Gastrocnemius medialis (tissue), 4 donors: ENCODE data around the gene SECISBP2. TPM values are rescaled to one million over a fixed set of nuclear protein-coding genes. Genes with fewer than 3 reads are reported as not detected.

Source experiments
- ATAC-seq, 2 donors: fragments of 150-250 bp; one replicate each; pipeline ENCODE4 v1.9.1; 2016
- DNase-seq, 2 donors: peaks; one replicate each; pipeline ENCODE4 v3.0.0-alpha.2; 2019
- H3K27ac ChIP-seq, 4 donors: fragments of 200-600 bp; sonication (generic); 1 replicate in 1 of 4; 2 replicates in 3 of 4; pipeline ENCODE4 v1.5.1; 2016 to 2018; ENCODE audit warnings: mild to moderate bottlenecking in 2 of 4, moderate library complexity in 1 of 4
- H3K27me3 ChIP-seq, 3 donors: fragments of 200-600 bp; sonication (generic) in 2 of 3; 1 replicate in 1 of 3; 2 replicates in 2 of 3; pipeline versions ENCODE4 v1.5.1 to v1.6.0; 2016 to 2019; ENCODE audit warnings: mild to moderate bottlenecking in 1 of 3, moderate library complexity in 1 of 3
- H3K36me3 ChIP-seq, 2 donors: fragments of 200-600 bp; sonication (generic) in 1 of 2; one replicate each; pipeline ENCODE4 v1.5.1; 2017 to 2018
- H3K4me1 ChIP-seq, 2 donors: fragments of 200-600 bp; sonication (generic) in 1 of 2; one replicate each; pipeline ENCODE4 v1.5.1; 2016 to 2017; ENCODE audit warnings: mild to moderate bottlenecking in 2 of 2
- H3K4me3 ChIP-seq, 4 donors: fragments of 200-600 bp; sonication (generic) in 3 of 4; 1 replicate in 1 of 4; 2 replicates in 3 of 4; pipeline ENCODE4 v1.5.1; 2016 to 2019; ENCODE audit warnings: mild to moderate bottlenecking in 2 of 4
- H3K9me3 ChIP-seq, 3 donors: fragments of 200-600 bp; sonication (generic) in 2 of 3; 1 replicate in 1 of 3; 2 replicates in 2 of 3; pipeline ENCODE4 v1.5.1; 2016 to 2019
- CTCF ChIP-seq, 5 experiments: fragments of 450-650 bp in 3 of 5; fragments of 200-600 bp in 2 of 5; sonication (generic) in 2 of 5; IDR thresholded peaks in 4 of 5; conservative IDR thresholded peaks in 1 of 5; 1 replicate in 4 of 5; 2 replicates in 1 of 5; pipeline ENCODE4 v1.5.1; 2016 to 2019; ENCODE audit warnings: antibody characterized with exemption in 5 of 5, mild to moderate bottlenecking in 3 of 5, moderate library complexity in 3 of 5
- POLR2A ChIP-seq, 2 donors: fragments of 450-650 bp; IDR thresholded peaks; one replicate each; pipeline ENCODE4 v1.6.1; 2017; ENCODE audit warnings: antibody characterized with exemption in 2 of 2, mild to moderate bottlenecking in 2 of 2, moderate library complexity in 2 of 2
- in situ Hi-C, 4 donors: fragments of 200-750 bp; cut with MboI; loops; one replicate each; pipeline versions ENCODE4 v1.15.0 to v1.8.0; 2017; ENCODE audit warnings: low sequenced_read_pairs in 4 of 4
- intact Hi-C: fragments of 100-400 bp; cut with DNase I; formaldehyde crosslinking; loops from one replicate; pipeline ENCODE4 v1.15.1; 2023; ENCODE audit warnings: low total_unique reads
- total RNA-seq, 4 donors: library from RNA; depleted of rRNA; stranded (reverse); fragments of >200 nt; gene quantifications; one replicate each; pipeline versions ENCODE4 v1.1.0 to v1.2.3, GENCODE V29; 2016

SECISBP2 gene
- total RNA-seq, 4 donors from 2014 or later: 40.2 to 70.8 (median 54.9) TPM

GRCh38 chr9:89346696-89347095 lies 28.4 kb downstream of the SECISBP2 start:
- TF ChIP-seq CTCF (IDR thresholded peaks at IDR 0.05 in 4 of 5, conservative IDR thresholded peaks at IDR 0.05 in 1 of 5) (no peak), POLR2A (IDR thresholded peaks at IDR 0.05) (no peak)
- in situ Hi-C loops (no loop called here), intact Hi-C loops (no loop called here)
- Histone ChIP-seq H3K36me3 (peaks cover 6 to 92% of the 10 kb centered on the region in 2 donors), H3K4me3 (no peak overlapping the region), H3K4me1 (peaks cover 4 to 6% of the 10 kb centered on the region in 2 donors), H3K27ac (no peak overlapping the region), H3K9me3 (no peaks in the 10 kb centered on the region), H3K27me3 (no peaks in the 10 kb centered on the region)
- DNase-seq: no peak
- ATAC-seq: no peak

GRCh38 chr9:89347651-89348050 lies 29.4 kb downstream of the SECISBP2 start:
- H3K4me3 ChIP-seq: no peak overlapping the region
- peaks cover 6 to 90% of the 10 kb centered on the region in 2 donors for H3K36me3 ChIP-seq
- ATAC-seq: no peak
- no peak overlapping the region for H3K27ac ChIP-seq
- in situ Hi-C loops (no loop called here), intact Hi-C loops (no loop called here)
- H3K4me1 ChIP-seq: peaks cover 13 to 16% of the 10 kb centered on the region in 2 donors
- H3K9me3 ChIP-seq: no peaks in the 10 kb centered on the region
- H3K27me3 ChIP-seq: no peaks in the 10 kb centered on the region
- no peak for TF ChIP-seq POLR2A (IDR thresholded peaks at IDR 0.05)
- DNase-seq: no peak

DNA sequence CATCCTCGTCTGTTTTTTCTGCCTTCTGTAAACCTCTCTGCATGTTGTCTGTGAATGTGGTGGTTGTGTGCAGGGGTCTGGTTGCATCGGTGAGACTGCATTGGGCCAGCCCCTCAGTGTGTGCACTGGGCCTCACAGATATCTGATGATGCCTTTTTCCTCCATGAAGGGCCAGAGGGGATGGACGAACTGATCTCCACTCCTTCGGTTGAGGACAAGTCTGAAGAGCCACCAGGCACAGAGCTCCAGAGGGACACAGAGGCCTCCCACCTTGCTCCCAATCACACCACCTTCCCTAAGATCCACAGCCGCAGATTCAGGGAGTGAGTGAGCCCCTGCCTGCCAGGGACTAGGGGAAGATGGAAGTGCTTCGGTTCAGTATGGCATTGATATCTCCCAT lies 31.3 kb downstream of the SECISBP2 start:
- peaks cover 2 to 88% of the 10 kb centered on the region in 2 donors for H3K36me3 ChIP-seq
- H3K27ac ChIP-seq: peak overlapping the region; percentile 16 to 85 (median 77)

GRCh38 chr9:89350988-89351557 lies 32.8 kb downstream of the SECISBP2 start:
- DNase-seq: peak; percentile 62 to 63
- Histone ChIP-seq H3K27me3 (no peaks in the 10 kb centered on the region), H3K36me3 (peaks cover 2 to 91% of the 10 kb centered on the region in 2 donors), H3K4me3 (no peak overlapping the region), H3K4me1 (peaks cover 24 to 30% of the 10 kb centered on the region in 2 donors), H3K27ac (peak overlapping the region; percentile 75 to 89 (median 82)), H3K9me3 (no peaks in the 10 kb centered on the region)
- intact Hi-C loops: loop anchor here (5.0 kb wide), 1 partner anchor 34 kb away; the partner anchor contains the start of gene SECISBP2
- TF ChIP-seq CTCF (IDR thresholded peaks at IDR 0.05 in 4 of 5, conservative IDR thresholded peaks at IDR 0.05 in 1 of 5) (no peak), POLR2A (IDR thresholded peaks at IDR 0.05) (no peak)
- peak; percentile 86 to 92 for ATAC-seq
- in situ Hi-C loops: no loop called here

More for the DNA sequence above, 31.3 kb downstream of the SECISBP2 start:
- intact Hi-C loops: loop anchor here (5.0 kb wide), 1 partner anchor 32 kb away; the partner anchor contains the start of gene SECISBP2
- ATAC-seq: no peak
- H3K4me1 ChIP-seq: peaks cover 24 to 29% of the 10 kb centered on the region in 2 donors
- TF ChIP-seq POLR2A (IDR thresholded peaks at IDR 0.05): no peak
- TF ChIP-seq CTCF (IDR thresholded peaks at IDR 0.05 in 4 of 5, conservative IDR thresholded peaks at IDR 0.05 in 1 of 5): no peak
- H3K4me3 ChIP-seq: no peak overlapping the region
- H3K9me3 ChIP-seq: no peaks in the 10 kb centered on the region
- in situ Hi-C loops: no loop called here
- no peak for DNase-seq
- no peaks in the 10 kb centered on the region for H3K27me3 ChIP-seq

- no peaks in the 10 kb centered on the region for H3K9me3 ChIP-seq
- H3K27ac ChIP-seq: peak overlapping the region; percentile 75 to 89 (median 82)
- intact Hi-C loops (loop anchor here (5.0 kb wide), 1 partner anchor 34 kb away; the partner anchor contains the start of gene SECISBP2), in situ Hi-C loops (no loop called here)
- no peak overlapping the region for H3K4me3 ChIP-seq
- TF ChIP-seq POLR2A (IDR thresholded peaks at IDR 0.05): no peak
- no peak for TF ChIP-seq CTCF (IDR thresholded peaks at IDR 0.05 in 4 of 5, conservative IDR thresholded peaks at IDR 0.05 in 1 of 5)
- ATAC-seq (peak; percentile 73 to 86), DNase-seq (peak; percentile 68 to 81)
- peaks cover 24 to 30% of the 10 kb centered on the region in 2 donors for H3K4me1 ChIP-seq
- H3K27me3 ChIP-seq: no peaks in the 10 kb centered on the region
- H3K36me3 ChIP-seq: peaks cover 2 to 94% of the 10 kb centered on the region in 2 donors
These were observed 33.4 kb downstream of the SECISBP2 start for GRCh38 chr9:89351584-89352300.
